ENCODE results near the gene MACROD2.

The MACROD2 gene

DNA sequence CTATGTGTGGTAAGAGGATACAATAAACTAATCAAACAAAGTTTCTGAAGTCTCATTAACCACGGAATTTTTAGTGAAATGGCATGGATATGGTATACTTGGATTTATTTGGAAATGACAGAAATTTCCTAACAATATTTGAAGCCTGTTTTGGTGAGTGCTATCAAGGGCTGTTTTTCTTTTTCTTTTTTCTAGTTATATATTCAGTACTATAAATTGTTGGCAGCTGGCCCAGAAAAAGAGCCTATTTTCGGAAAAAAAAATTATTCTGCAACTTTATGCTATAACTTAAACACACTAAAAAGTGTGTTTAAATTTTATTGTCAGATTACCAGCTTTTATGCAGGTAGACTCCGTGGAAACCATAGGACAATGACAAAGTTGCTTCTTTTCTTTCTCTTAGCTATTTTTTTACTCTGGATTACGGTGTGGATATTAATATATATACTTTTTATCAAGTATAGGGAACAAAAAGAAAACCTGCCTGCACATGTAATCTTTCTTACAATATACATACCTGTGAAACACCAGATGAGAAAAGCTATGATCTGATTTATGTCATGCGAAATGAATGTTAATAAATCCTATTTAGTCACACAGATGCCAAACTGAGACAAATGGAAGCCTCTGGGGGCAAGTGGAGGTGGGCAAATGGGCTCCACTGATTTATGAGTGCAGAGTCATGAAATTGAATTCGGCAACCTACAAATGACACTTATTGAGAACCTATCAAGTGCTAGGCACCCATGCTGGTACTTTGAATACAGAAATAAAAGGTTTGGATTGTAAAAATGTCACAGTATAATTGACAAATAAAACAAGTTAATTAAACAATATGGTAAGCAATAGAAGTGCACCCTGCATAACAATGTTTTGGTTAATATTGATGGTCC lies 1261.6 kb downstream of the MACROD2 start:
- H3K36me3 ChIP-seq (ENCODE audit: control insufficient read depth, insufficient read depth, low read length): no peaks in the 10 kb centered on the region
- H3K79me2 ChIP-seq: no peaks in the 10 kb centered on the region
- H2AFZ ChIP-seq: no peak overlapping the region
- H3K27me3 ChIP-seq (ENCODE audit: control insufficient read depth, insufficient read depth, low read length): no peaks in the 10 kb centered on the region
- H3K9me3 ChIP-seq (ENCODE audit: control insufficient read depth, low read length): no peaks in the 10 kb centered on the region
- H3K4me2 ChIP-seq (ENCODE audit: low read length): no peak overlapping the region
- H3K4me3 ChIP-seq (ENCODE audit: low read depth, low read length): no peak overlapping the region
- no peaks in the 10 kb centered on the region for H3K4me1 ChIP-seq
- TF ChIP-seq, protein P1, sequence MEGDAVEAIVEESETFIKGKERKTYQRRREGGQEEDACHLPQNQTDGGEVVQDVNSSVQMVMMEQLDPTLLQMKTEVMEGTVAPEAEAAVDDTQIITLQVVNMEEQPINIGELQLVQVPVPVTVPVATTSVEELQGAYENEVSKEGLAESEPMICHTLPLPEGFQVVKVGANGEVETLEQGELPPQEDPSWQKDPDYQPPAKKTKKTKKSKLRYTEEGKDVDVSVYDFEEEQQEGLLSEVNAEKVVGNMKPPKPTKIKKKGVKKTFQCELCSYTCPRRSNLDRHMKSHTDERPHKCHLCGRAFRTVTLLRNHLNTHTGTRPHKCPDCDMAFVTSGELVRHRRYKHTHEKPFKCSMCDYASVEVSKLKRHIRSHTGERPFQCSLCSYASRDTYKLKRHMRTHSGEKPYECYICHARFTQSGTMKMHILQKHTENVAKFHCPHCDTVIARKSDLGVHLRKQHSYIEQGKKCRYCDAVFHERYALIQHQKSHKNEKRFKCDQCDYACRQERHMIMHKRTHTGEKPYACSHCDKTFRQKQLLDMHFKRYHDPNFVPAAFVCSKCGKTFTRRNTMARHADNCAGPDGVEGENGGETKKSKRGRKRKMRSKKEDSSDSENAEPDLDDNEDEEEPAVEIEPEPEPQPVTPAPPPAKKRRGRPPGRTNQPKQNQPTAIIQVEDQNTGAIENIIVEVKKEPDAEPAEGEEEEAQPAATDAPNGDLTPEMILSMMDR (IDR thresholded peaks at IDR 0.05): no peak
- H3K27ac ChIP-seq: no peak overlapping the region
- no peak overlapping the region for H3K9ac ChIP-seq

DNA sequence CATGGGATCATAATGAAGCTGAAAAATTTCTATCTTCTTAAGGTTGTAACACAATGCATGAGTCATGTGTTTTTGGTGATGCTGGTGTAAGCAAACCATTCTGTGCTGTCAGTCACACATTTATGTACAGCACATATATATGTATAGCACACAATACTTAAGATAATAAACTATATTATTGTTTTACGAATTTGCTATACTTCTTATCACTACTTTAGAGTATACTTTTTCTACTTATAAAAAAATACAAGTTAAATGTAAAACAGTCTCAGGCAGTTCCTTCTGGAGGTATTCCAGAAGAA lies 1262.2 kb downstream of the MACROD2 start:
- no peak overlapping the region for H3K4me2 ChIP-seq (ENCODE audit: low read length)
- TF ChIP-seq, protein P1 (IDR thresholded peaks at IDR 0.05): no peak
- no peaks in the 10 kb centered on the region for H3K27me3 ChIP-seq (ENCODE audit: control insufficient read depth, insufficient read depth, low read length)
- no peaks in the 10 kb centered on the region for H3K9me3 ChIP-seq (ENCODE audit: control insufficient read depth, low read length)
- no peaks in the 10 kb centered on the region for H3K36me3 ChIP-seq (ENCODE audit: control insufficient read depth, insufficient read depth, low read length)
- no peak overlapping the region for H3K9ac ChIP-seq
- H3K79me2 ChIP-seq: no peaks in the 10 kb centered on the region
- H3K4me1 ChIP-seq: no peaks in the 10 kb centered on the region
- no peak overlapping the region for H3K27ac ChIP-seq
- no peak overlapping the region for H2AFZ ChIP-seq
- H3K4me3 ChIP-seq (ENCODE audit: low read depth, low read length): no peak overlapping the region

DNA sequence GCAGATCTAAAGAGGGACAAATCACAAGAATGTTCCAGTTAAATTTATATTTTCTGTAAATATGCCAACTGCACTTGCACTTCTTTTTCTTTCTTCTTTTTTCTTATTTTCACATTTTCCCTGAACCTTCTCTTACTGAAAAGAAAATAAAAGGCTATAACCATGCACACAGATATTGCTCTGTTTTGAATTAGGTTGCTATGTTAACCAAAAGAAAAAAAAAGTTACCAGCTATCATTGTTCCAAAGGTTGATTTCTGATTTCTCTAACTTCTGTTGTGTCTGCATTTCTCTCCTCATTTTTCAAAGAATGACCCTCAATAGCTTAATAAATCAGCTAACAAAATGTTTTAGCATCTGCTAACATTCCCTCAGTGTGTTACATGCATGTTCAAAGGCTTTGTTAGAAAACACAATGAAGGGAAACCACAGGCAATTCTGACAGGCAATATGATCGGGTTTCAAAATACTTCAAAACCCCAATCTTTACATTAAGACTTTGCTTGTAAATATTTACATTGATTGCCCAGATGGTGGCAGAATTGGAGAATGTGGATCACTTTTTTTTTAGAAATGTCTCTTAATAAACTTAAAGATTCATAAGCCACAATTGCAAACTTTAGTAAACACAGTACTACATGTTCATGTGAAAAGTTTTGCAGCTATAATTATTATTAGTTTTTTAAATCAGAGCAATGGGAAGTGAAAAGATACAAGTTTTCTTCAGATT lies 1270.4 kb downstream of the MACROD2 start:
- no peaks in the 10 kb centered on the region for H3K27me3 ChIP-seq (ENCODE audit: control insufficient read depth, insufficient read depth, low read length)
- no peaks in the 10 kb centered on the region for H3K4me1 ChIP-seq
- H3K9me3 ChIP-seq (ENCODE audit: control insufficient read depth, low read length): no peaks in the 10 kb centered on the region
- H2AFZ ChIP-seq: no peak overlapping the region
- TF ChIP-seq, protein P1 (IDR thresholded peaks at IDR 0.05): no peak
- no peak overlapping the region for H3K4me3 ChIP-seq (ENCODE audit: low read depth, low read length)
- no peaks in the 10 kb centered on the region for H3K36me3 ChIP-seq (ENCODE audit: control insufficient read depth, insufficient read depth, low read length)
- H3K27ac ChIP-seq: no peak overlapping the region
- no peaks in the 10 kb centered on the region for H3K79me2 ChIP-seq
- H3K9ac ChIP-seq: no peak overlapping the region
- H3K4me2 ChIP-seq (ENCODE audit: low read length): no peak overlapping the region

- no peak overlapping the region for H3K4me3 ChIP-seq (ENCODE audit: low read depth, low read length)
- H3K27ac ChIP-seq: no peak overlapping the region
- no peak overlapping the region for H2AFZ ChIP-seq
- TF ChIP-seq, protein P1 (IDR thresholded peaks at IDR 0.05): no peak
- H3K4me1 ChIP-seq: no peaks in the 10 kb centered on the region
- H3K79me2 ChIP-seq: no peaks in the 10 kb centered on the region
- H3K9me3 ChIP-seq (ENCODE audit: control insufficient read depth, low read length): no peaks in the 10 kb centered on the region
- no peaks in the 10 kb centered on the region for H3K36me3 ChIP-seq (ENCODE audit: control insufficient read depth, insufficient read depth, low read length)
- H3K27me3 ChIP-seq (ENCODE audit: control insufficient read depth, insufficient read depth, low read length): no peaks in the 10 kb centered on the region
- H3K9ac ChIP-seq: no peak overlapping the region
- no peak overlapping the region for H3K4me2 ChIP-seq (ENCODE audit: low read length)
Observed at GRCh38 chr20:15267935-15268334, 1272.6 kb downstream of the MACROD2 start.

All from parathyroid adenoma (tissue), 2 donors.